Stromal cell of bone marrow (primary cell): Measurements from ENCODE around the gene ACSL1.

Experiments
- DNase-seq: peaks from one replicate; pipeline ENCODE4 v3.0.0-alpha.2; 2012; ENCODE audit warnings: low read depth

Gene ACSL1

DNA sequence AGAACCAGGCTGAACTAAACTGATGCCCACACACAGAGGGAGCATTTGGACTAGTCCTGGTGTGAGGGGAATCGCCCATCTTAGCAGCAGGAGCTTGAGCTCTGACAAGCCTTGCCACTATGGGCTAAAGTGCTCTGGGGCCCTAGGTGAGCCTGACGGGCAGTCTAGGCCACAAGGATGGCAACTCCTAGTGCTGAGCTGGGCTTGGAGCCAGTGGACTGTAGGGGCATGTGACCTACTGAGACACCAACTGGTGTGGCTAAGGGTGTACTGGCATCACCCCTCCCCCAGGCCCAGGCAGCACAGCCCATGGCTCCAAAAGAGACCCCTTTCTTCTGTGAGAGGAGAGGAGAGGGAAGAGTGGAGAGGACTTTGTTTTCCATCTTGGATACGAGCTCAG, 106.4 kb downstream of the ACSL1 start:
- no peak for DNase-seq

DNA sequence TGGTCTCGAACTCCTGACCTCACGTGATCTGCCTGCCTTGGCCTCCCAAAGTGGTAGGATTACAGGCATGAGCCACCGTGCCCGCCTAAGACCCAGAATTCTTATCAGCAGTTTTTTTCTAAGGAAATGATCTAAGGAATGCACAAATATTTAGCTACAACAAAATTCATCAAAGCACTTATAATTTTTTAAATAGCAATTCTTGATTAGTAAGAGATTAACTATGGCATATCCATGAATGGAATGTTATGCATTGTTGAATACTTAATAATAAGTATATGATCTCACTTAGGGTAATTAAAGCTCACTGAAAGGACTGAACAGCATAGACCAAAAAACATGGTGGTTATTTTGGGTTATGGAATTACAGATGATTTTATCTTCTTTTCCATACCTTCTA, 110.2 kb downstream of the ACSL1 start:
- no peak for DNase-seq

DNA sequence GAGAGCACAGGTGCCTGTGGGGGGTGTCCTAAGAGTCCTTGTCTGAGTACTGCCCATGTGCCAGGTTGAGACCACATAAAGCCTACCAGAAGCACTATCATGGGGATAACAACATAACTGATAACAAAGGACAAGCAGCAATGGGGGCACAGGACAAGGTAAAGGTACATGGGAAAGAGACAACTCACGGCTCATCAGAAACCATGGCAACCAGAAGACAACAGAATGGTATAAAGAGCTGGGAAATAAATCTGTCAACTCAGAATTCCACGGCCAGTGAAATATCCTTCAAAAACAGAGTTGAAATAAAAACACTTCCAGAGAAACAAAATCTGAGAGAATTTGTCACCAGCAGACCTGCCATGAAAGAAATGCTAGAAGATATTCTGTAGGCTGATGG, 111.9 kb downstream of the ACSL1 start:
- DNase-seq: no peak

DNA sequence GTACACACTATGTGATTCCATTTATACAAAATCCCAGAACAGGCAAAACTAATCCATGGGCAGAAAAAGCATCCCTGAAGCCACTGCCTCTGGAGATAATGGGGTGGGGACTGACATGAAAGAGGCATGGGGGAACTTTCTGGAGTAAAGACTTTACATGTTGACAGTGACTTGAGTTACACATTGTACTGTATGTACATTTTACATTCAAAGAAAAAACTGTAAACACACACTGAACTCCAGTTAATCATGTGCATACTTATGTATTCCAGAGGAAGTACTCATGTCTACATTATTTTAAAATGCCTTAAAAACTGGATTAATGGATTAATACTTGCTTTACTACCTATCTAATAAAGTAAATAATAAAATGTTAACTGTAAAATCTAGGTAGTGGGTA, 113.4 kb downstream of the ACSL1 start:
- DNase-seq: no peak

DNA sequence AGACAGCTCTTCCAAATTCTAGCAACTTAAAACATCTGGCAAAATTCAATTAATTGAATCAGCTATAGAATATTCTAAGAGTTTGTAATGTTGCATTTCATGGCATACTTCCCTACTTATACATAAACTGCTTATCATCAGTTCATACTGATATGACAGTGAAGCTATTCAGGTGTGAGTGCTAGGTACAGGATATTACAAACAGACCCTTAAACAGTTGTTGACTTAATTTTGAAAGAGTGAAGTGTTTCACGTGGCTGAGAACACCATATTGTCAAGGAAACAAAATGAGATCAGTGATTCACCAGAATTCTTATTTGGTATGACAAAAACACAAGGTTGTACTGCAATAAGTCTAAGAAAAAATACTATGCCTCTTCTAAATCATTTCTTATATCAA, 119.3 kb downstream of the ACSL1 start:
- no peak for DNase-seq

DNA sequence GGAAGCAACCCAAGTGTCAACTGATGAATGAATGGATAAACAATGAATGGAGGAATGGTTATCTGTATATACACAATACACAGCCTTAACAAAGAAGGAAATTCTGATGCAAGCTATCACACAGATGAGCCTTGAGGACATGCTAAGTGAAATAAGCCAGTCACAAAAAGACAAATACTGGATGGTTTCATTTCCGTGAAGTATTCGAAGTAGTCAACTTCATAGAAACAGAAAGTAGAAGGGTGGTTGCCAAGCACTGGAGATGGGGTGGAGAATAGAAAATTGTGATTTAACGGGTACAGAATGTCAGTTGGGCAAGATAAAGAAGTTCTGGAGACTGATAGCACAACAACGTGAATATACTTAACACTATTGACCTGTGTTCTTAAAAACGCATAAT, 120.1 kb downstream of the ACSL1 start:
- no peak for DNase-seq
